Measurements from ENCODE around the gene THUMPD2.
"Not testable (repeated sequence)": the region's sequence is repeated elsewhere in the genome, so short reads cannot be mapped to it uniquely, and the experiment has no call there.

THUMPD2 gene

GRCh38 chr2:39778775-39779340 is at the start of gene THUMPD2:
Gene THUMPD2, minus strand, starts transcription at chr2:39779258. Its CDS starts 19 bp downstream, at chr2:39779239.
- peak; percentile 74 for DNase-seq

- no peak for DNase-seq
These were observed 42.8 kb upstream of the THUMPD2 start for GRCh38 chr2:39821871-39822270.

- DNase-seq = no peak
These were observed 37.8 kb upstream of the THUMPD2 start for GRCh38 chr2:39816845-39817244.

- no peak for DNase-seq
These were observed 37.4 kb upstream of the THUMPD2 start for GRCh38 chr2:39816428-39816827.

GRCh38 chr2:39805936-39806608 is 27.0 kb upstream of the THUMPD2 start:
- DNase-seq = no peak

GRCh38 chr2:39803839-39804238 is 24.8 kb upstream of the THUMPD2 start:
- DNase-seq = no peak

GRCh38 chr2:39800752-39801151 is 21.7 kb upstream of the THUMPD2 start:
- DNase-seq = no peak

- no peak for DNase-seq
These were observed 17.1 kb upstream of the THUMPD2 start for GRCh38 chr2:39796134-39796533.

GRCh38 chr2:39790216-39790818 is 11.3 kb upstream of the THUMPD2 start:
- DNase-seq = not testable (repeated sequence)

GRCh38 chr2:39787950-39788349 is 8.9 kb upstream of the THUMPD2 start:
- no peak for DNase-seq

- no peak for DNase-seq
These were observed 7.9 kb upstream of the THUMPD2 start for GRCh38 chr2:39786761-39787522.

GRCh38 chr2:39782591-39782990 is 3.5 kb upstream of the THUMPD2 start:
- no peak for DNase-seq

- DNase-seq = no peak
These were observed 2.6 kb upstream of the THUMPD2 start for GRCh38 chr2:39781697-39782096.

- DNase-seq = no peak
These were observed 2.0 kb upstream of the THUMPD2 start for GRCh38 chr2:39780825-39781600.

- DNase-seq = no peak
These were observed 869 bp upstream of the THUMPD2 start for GRCh38 chr2:39779927-39780326.

GRCh38 chr2:39779341-39779851 is 338 bp upstream of the THUMPD2 start:
- no peak for DNase-seq

- no peak for DNase-seq
These were observed 825 bp downstream of the THUMPD2 start for GRCh38 chr2:39778233-39778632.

GRCh38 chr2:39772812-39773152 is 6.3 kb downstream of the THUMPD2 start:
- no peak for DNase-seq

- DNase-seq = no peak
These were observed 6.8 kb downstream of the THUMPD2 start for GRCh38 chr2:39772086-39772811.

GRCh38 chr2:39762448-39762847 is 16.6 kb downstream of the THUMPD2 start:
- no peak for DNase-seq

GRCh38 chr2:39757156-39757555 is 21.9 kb downstream of the THUMPD2 start:
- DNase-seq = no peak

- no peak for DNase-seq
These were observed 23.6 kb downstream of the THUMPD2 start for GRCh38 chr2:39755466-39755865.
